Measurements from ENCODE around the gene COMMD10. TPM values are rescaled to one million over a fixed set of nuclear protein-coding genes. Genes with fewer than 3 reads are reported as not detected.
"Not testable (repeated sequence)": the region's sequence is repeated elsewhere in the genome, so short reads cannot be mapped to it uniquely, and the experiment has no call there.

Gene COMMD10
- polyA plus RNA-seq, 1 donor: 58.6 TPM

DNA sequence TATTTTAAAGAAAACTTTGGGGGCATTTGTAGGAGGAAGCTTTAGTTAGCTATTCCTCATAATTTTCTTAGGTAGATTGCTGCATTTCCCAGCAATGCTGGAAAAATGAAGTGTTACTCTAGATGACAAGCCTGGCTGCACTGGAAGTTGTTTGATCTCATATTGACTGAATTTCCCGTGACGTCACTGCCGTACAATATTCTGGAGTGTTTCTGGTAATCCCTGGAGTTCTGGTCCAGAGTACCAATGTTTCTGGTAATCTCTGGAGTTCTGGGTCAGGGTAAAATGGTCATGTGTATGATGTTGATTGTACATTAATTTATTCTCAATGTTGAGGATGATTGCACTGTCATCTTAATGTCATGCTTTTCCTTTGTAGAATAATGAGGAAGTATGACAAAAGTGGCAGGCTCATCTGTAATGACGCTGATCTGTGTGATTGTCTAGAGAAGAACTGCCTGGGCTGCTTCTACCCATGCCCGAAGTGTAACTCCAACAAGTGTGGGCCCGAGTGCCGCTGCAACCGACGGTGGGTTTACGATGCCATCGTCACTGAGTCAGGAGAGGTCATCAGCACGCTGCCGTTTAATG is 26.4 kb upstream of the COMMD10 start:
- Histone ChIP-seq H3K27ac (ENCODE audit: low read length) (no peak overlapping the region), H3K4me1 (ENCODE audit: control insufficient read depth, insufficient read depth, low read length) (no peaks in the 10 kb centered on the region), H3K4me3 (ENCODE audit: low read length) (no peak overlapping the region), H3K36me3 (ENCODE audit: control insufficient read depth, insufficient read depth, low read length) (no peaks in the 10 kb centered on the region), H3K9me3 (ENCODE audit: control insufficient read depth, low read depth, low read length) (no peaks in the 10 kb centered on the region), H3K27me3 (ENCODE audit: control insufficient read depth, insufficient read depth, low read length) (peaks cover 13% of the 10 kb centered on the region)
- WGBS (ENCODE audit: insufficient coverage, low lambda C conversion rate): 87% methylated on average over 3 of the region's 13 CpGs
- no peak for DNase-seq

DNA sequence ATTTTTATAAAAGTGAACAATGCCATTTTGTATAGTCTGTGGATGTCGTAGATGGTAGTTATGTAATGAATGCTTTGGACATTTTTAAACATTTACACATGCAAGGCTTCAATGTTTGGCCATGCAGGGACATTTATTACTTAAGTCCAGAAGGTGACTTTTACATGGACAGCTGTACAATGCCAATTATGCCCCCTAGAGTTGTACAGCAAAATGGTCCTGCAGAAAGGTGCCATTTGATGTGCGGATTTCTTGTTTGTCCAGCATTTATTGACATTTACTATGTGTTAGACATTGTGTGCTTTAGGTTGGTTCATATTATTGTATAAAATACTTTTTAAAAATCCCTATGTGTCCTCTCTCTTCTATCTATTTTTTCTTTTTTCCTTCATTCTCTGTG is 22.5 kb upstream of the COMMD10 start:
- Histone ChIP-seq H3K4me3 (ENCODE audit: low read length) (no peak overlapping the region), H3K36me3 (ENCODE audit: control insufficient read depth, insufficient read depth, low read length) (no peaks in the 10 kb centered on the region), H3K9me3 (ENCODE audit: control insufficient read depth, low read depth, low read length) (no peaks in the 10 kb centered on the region), H3K27me3 (ENCODE audit: control insufficient read depth, insufficient read depth, low read length) (peaks cover 18% of the 10 kb centered on the region), H3K27ac (ENCODE audit: low read length) (no peak overlapping the region), H3K4me1 (ENCODE audit: control insufficient read depth, insufficient read depth, low read length) (no peaks in the 10 kb centered on the region)
- no peak for DNase-seq
- WGBS (ENCODE audit: insufficient coverage, low lambda C conversion rate): no CpG with 5 or more reads among the region's 2 CpGs

GRCh38 chr5:116063950-116064349 is 20.9 kb upstream of the COMMD10 start:
- no peak for DNase-seq
- no peaks in the 10 kb centered on the region for H3K36me3 ChIP-seq (ENCODE audit: control insufficient read depth, insufficient read depth, low read length)
- no CpG with 5 or more reads among the region's 3 CpGs for WGBS (ENCODE audit: insufficient coverage, low lambda C conversion rate)
- no peak overlapping the region for H3K27ac ChIP-seq (ENCODE audit: low read length)
- H3K27me3 ChIP-seq (ENCODE audit: control insufficient read depth, insufficient read depth, low read length): peaks cover 11% of the 10 kb centered on the region
- no peaks in the 10 kb centered on the region for H3K4me1 ChIP-seq (ENCODE audit: control insufficient read depth, insufficient read depth, low read length)
- no peak overlapping the region for H3K4me3 ChIP-seq (ENCODE audit: low read length)
- no peaks in the 10 kb centered on the region for H3K9me3 ChIP-seq (ENCODE audit: control insufficient read depth, low read depth, low read length)

- peak; percentile 19 to 21 for DNase-seq
- H3K36me3 ChIP-seq (ENCODE audit: control insufficient read depth, insufficient read depth, low read length): no peaks in the 10 kb centered on the region
- H3K27me3 ChIP-seq (ENCODE audit: control insufficient read depth, insufficient read depth, low read length): peaks cover 9% of the 10 kb centered on the region
- no peak overlapping the region for H3K27ac ChIP-seq (ENCODE audit: low read length)
- WGBS (ENCODE audit: insufficient coverage, low lambda C conversion rate): 31% methylated on average over 2 of the region's 4 CpGs
- H3K9me3 ChIP-seq (ENCODE audit: control insufficient read depth, low read depth, low read length): no peaks in the 10 kb centered on the region
- no peaks in the 10 kb centered on the region for H3K4me1 ChIP-seq (ENCODE audit: control insufficient read depth, insufficient read depth, low read length)
- H3K4me3 ChIP-seq (ENCODE audit: low read length): no peak overlapping the region
Observed at GRCh38 chr5:116068028-116068632, 16.7 kb upstream of the COMMD10 start.

- no peaks in the 10 kb centered on the region for H3K4me1 ChIP-seq (ENCODE audit: control insufficient read depth, insufficient read depth, low read length)
- no peak for DNase-seq
- H3K27ac ChIP-seq (ENCODE audit: low read length): no peak overlapping the region
- H3K9me3 ChIP-seq (ENCODE audit: control insufficient read depth, low read depth, low read length): no peaks in the 10 kb centered on the region
- H3K36me3 ChIP-seq (ENCODE audit: control insufficient read depth, insufficient read depth, low read length): no peaks in the 10 kb centered on the region
- 100% methylated on average over 1 of the region's 1 CpG for WGBS (ENCODE audit: insufficient coverage, low lambda C conversion rate)
- H3K27me3 ChIP-seq (ENCODE audit: control insufficient read depth, insufficient read depth, low read length): peaks cover 7% of the 10 kb centered on the region
- no peak overlapping the region for H3K4me3 ChIP-seq (ENCODE audit: low read length)
Observed at GRCh38 chr5:116071211-116071610, 13.6 kb upstream of the COMMD10 start.

GRCh38 chr5:116075191-116075831 is 9.5 kb upstream of the COMMD10 start:
- peaks cover 2% of the 10 kb centered on the region for H3K27me3 ChIP-seq (ENCODE audit: control insufficient read depth, insufficient read depth, low read length)
- no peak overlapping the region for H3K27ac ChIP-seq (ENCODE audit: low read length)
- H3K4me1 ChIP-seq (ENCODE audit: control insufficient read depth, insufficient read depth, low read length): no peaks in the 10 kb centered on the region
- no CpG with 5 or more reads among the region's 6 CpGs for WGBS (ENCODE audit: insufficient coverage, low lambda C conversion rate)
- peak; percentile 21 to 50 for DNase-seq
- no peaks in the 10 kb centered on the region for H3K9me3 ChIP-seq (ENCODE audit: control insufficient read depth, low read depth, low read length)
- no peaks in the 10 kb centered on the region for H3K36me3 ChIP-seq (ENCODE audit: control insufficient read depth, insufficient read depth, low read length)
- H3K4me3 ChIP-seq (ENCODE audit: low read length): no peak overlapping the region

- Histone ChIP-seq H3K27ac (ENCODE audit: low read length) (no peak overlapping the region), H3K4me3 (ENCODE audit: low read length) (no peak overlapping the region), H3K9me3 (ENCODE audit: control insufficient read depth, low read depth, low read length) (no peaks in the 10 kb centered on the region), H3K4me1 (ENCODE audit: control insufficient read depth, insufficient read depth, low read length) (no peaks in the 10 kb centered on the region), H3K36me3 (ENCODE audit: control insufficient read depth, insufficient read depth, low read length) (no peaks in the 10 kb centered on the region), H3K27me3 (ENCODE audit: control insufficient read depth, insufficient read depth, low read length) (peaks cover 2% of the 10 kb centered on the region)
- no CpG with 5 or more reads among the region's 1 CpG for WGBS (ENCODE audit: insufficient coverage, low lambda C conversion rate)
- no peak for DNase-seq
Observed at GRCh38 chr5:116076496-116076895, 8.3 kb upstream of the COMMD10 start.

GRCh38 chr5:116078199-116078598 is 6.6 kb upstream of the COMMD10 start:
- WGBS (ENCODE audit: insufficient coverage, low lambda C conversion rate): 91% methylated on average over 4 of the region's 5 CpGs
- DNase-seq: no peak
- H3K4me3 ChIP-seq (ENCODE audit: low read length): no peak overlapping the region
- H3K9me3 ChIP-seq (ENCODE audit: control insufficient read depth, low read depth, low read length): no peaks in the 10 kb centered on the region
- no peaks in the 10 kb centered on the region for H3K36me3 ChIP-seq (ENCODE audit: control insufficient read depth, insufficient read depth, low read length)
- H3K27me3 ChIP-seq (ENCODE audit: control insufficient read depth, insufficient read depth, low read length): no peaks in the 10 kb centered on the region
- H3K27ac ChIP-seq (ENCODE audit: low read length): no peak overlapping the region
- H3K4me1 ChIP-seq (ENCODE audit: control insufficient read depth, insufficient read depth, low read length): no peaks in the 10 kb centered on the region

- no CpG with 5 or more reads among the region's 11 CpGs for WGBS (ENCODE audit: insufficient coverage, low lambda C conversion rate)
- Histone ChIP-seq H3K27ac (ENCODE audit: low read length) (peak overlapping the region; percentile 91), H3K9me3 (ENCODE audit: control insufficient read depth, low read depth, low read length) (peaks cover 2% of the 10 kb centered on the region), H3K4me1 (ENCODE audit: control insufficient read depth, insufficient read depth, low read length) (peaks cover 12% of the 10 kb centered on the region), H3K36me3 (ENCODE audit: control insufficient read depth, insufficient read depth, low read length) (no peaks in the 10 kb centered on the region), H3K27me3 (ENCODE audit: control insufficient read depth, insufficient read depth, low read length) (no peaks in the 10 kb centered on the region), H3K4me3 (ENCODE audit: low read length) (peak overlapping the region; percentile 87)
- peak; percentile 30 to 65 for DNase-seq
Observed at GRCh38 chr5:116084287-116084691, 536 bp upstream of the COMMD10 start.

- no CpG with 5 or more reads among the region's 11 CpGs for WGBS (ENCODE audit: insufficient coverage, low lambda C conversion rate)
- not testable (repeated sequence) for H3K27ac ChIP-seq (ENCODE audit: low read length); H3K9me3 ChIP-seq (ENCODE audit: control insufficient read depth, low read depth, low read length); H3K4me3 ChIP-seq (ENCODE audit: low read length); DNase-seq; H3K36me3 ChIP-seq (ENCODE audit: control insufficient read depth, insufficient read depth, low read length); H3K27me3 ChIP-seq (ENCODE audit: control insufficient read depth, insufficient read depth, low read length)
- peaks cover 20% of the 10 kb centered on the region for H3K4me1 ChIP-seq (ENCODE audit: control insufficient read depth, insufficient read depth, low read length)
Observed at GRCh38 chr5:116086309-116086708, 1.5 kb downstream of the COMMD10 start.

DNA sequence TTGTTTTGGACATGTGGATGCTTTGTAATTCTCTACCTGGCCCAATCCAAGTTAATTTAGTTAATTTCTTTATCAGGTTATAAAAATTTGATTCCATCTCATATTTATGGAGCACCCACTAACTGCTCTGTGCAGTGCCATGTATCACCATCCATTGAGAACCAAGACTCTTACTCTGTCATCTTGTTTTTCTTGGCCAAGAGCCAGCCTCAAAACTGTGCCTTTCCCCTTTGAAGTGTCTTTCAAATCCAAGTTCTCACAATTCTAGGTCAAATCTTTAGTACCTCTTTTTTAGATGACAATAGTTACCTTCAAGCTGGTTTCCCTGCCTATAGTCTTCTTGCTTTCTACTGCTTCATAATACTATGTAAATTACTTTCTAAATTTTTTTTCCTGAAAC is 3.2 kb downstream of the COMMD10 start:
- no peak for DNase-seq
- Histone ChIP-seq H3K9me3 (ENCODE audit: control insufficient read depth, low read depth, low read length) (peaks cover 2% of the 10 kb centered on the region), H3K4me3 (ENCODE audit: low read length) (no peak overlapping the region), H3K4me1 (ENCODE audit: control insufficient read depth, insufficient read depth, low read length) (peaks cover 20% of the 10 kb centered on the region), H3K36me3 (ENCODE audit: control insufficient read depth, insufficient read depth, low read length) (peaks cover 10% of the 10 kb centered on the region), H3K27ac (ENCODE audit: low read length) (peak overlapping the region; percentile 3), H3K27me3 (ENCODE audit: control insufficient read depth, insufficient read depth, low read length) (no peaks in the 10 kb centered on the region)

Data from large intestine (tissue), 3 donors.